ENCODE results near the gene TTC7B. TPM values are rescaled to one million over a fixed set of nuclear protein-coding genes. Genes with fewer than 3 reads are reported as not detected.

The TTC7B gene
- total and polyA plus RNA-seq, 10 of the 15 experiments (the other 5 are each of a cell fraction or from before 2014, with no cell fraction given): under 0.01 to 1.1 (median 0.26) TPM; not detected in 2

- TF ChIP-seq USF2 (IDR thresholded peaks at IDR 0.05; ENCODE audit: borderline replicate concordance, low read depth, low read length): no peak
- no peak for TF ChIP-seq ZBED1 (IDR thresholded peaks at IDR 0.05; ENCODE audit: borderline replicate concordance)
- TF ChIP-seq IKZF2 (IDR thresholded peaks at IDR 0.05): no peak
- FAIRE-seq (no peak), DNase-seq (ENCODE audit: low read depth, low spot score) (no peak), ATAC-seq (no peak)
- Histone ChIP-seq H3K4me1 (ENCODE audit: control insufficient read depth, insufficient read depth, low read length) (no peaks in the 10 kb centered on the region), H3K79me2 (ENCODE audit: control insufficient read depth, insufficient read depth, low read length) (no peaks in the 10 kb centered on the region), H4K20me1 (ENCODE audit: control insufficient read depth, insufficient read depth) (no peaks in the 10 kb centered on the region), H3K27me3 (replicated peaks in 1 of 2; ENCODE audit: control insufficient read depth in 2 of 2, insufficient read depth in 2 of 2, low read length in 1 of 2) (no peaks in the 10 kb centered on the region), H2AFZ (ENCODE audit: control insufficient read depth, low read depth, low read length) (no peak overlapping the region), H3K36me3 (ENCODE audit: control insufficient read depth in 2 of 2, insufficient read depth in 2 of 2, low read length in 1 of 2) (no peaks in the 10 kb centered on the region), H3K4me2 (ENCODE audit: control insufficient read depth, insufficient read depth) (no peak overlapping the region), H3K4me3 (no peak overlapping the region), H3K9ac (ENCODE audit: control insufficient read depth, insufficient read depth, low read length) (no peak overlapping the region), H3K27ac (ENCODE audit: control insufficient read depth, insufficient read depth) (no peak overlapping the region), H3K9me3 (replicated peaks; ENCODE audit: control insufficient read depth, insufficient read depth, low read length) (no peaks in the 10 kb centered on the region)
- ChIA-PET SMC1A (ENCODE audit: uncharacterized antibody, unreplicated experiment) (interaction anchor here (0.7 kb wide), 1 partner anchor 77 kb away, joined by 3 read pairs; no protein-coding TSS in a partner anchor), CTCF (interaction anchor here (0.7 kb wide), 1 partner anchor 8 kb away, joined by 3 read pairs; no protein-coding TSS in a partner anchor), RAD21 (ENCODE audit: unreplicated experiment) (no interaction called here), POLR2A (no interaction called here)
- in situ Hi-C loops (cut with MboI) (no loop called here), intact Hi-C loops (cut with micrococcal nuclease; ENCODE audit: unreplicated experiment) (no loop called here)
- BruUV-seq (replicated peaks): no TSS peak
- WGBS (ENCODE audit: insufficient coverage, insufficient replicate concordance, low lambda C conversion rate, missing lambda C conversion rate): 71% methylated on average over 9 of the region's 9 CpGs
These were observed 111.4 kb downstream of the TTC7B start for GRCh38 chr14:90704738-90705392.

GRCh38 chr14:90703841-90704737, 112.1 kb downstream of the TTC7B start:
- Histone ChIP-seq H3K9me3 (replicated peaks; ENCODE audit: control insufficient read depth, insufficient read depth, low read length) (no peaks in the 10 kb centered on the region), H2AFZ (ENCODE audit: control insufficient read depth, low read depth, low read length) (no peak overlapping the region), H3K36me3 (ENCODE audit: control insufficient read depth in 2 of 2, insufficient read depth in 2 of 2, low read length in 1 of 2) (no peaks in the 10 kb centered on the region), H3K27me3 (replicated peaks in 1 of 2; ENCODE audit: control insufficient read depth in 2 of 2, insufficient read depth in 2 of 2, low read length in 1 of 2) (no peaks in the 10 kb centered on the region), H4K20me1 (ENCODE audit: control insufficient read depth, insufficient read depth) (no peaks in the 10 kb centered on the region), H3K27ac (ENCODE audit: control insufficient read depth, insufficient read depth) (no peak overlapping the region), H3K4me2 (ENCODE audit: control insufficient read depth, insufficient read depth) (no peak overlapping the region), H3K4me3 (no peak overlapping the region), H3K79me2 (ENCODE audit: control insufficient read depth, insufficient read depth, low read length) (no peaks in the 10 kb centered on the region), H3K4me1 (ENCODE audit: control insufficient read depth, insufficient read depth, low read length) (no peaks in the 10 kb centered on the region), H3K9ac (ENCODE audit: control insufficient read depth, insufficient read depth, low read length) (no peak overlapping the region)
- FAIRE-seq (no peak), ATAC-seq (no peak), DNase-seq (ENCODE audit: low read depth, low spot score) (no peak)
- ChIA-PET RAD21 (ENCODE audit: unreplicated experiment) (no interaction called here), SMC1A (ENCODE audit: uncharacterized antibody, unreplicated experiment) (interaction anchor here (0.7 kb wide), 1 partner anchor 76 kb away, joined by 3 read pairs; no protein-coding TSS in a partner anchor), POLR2A (no interaction called here), CTCF (interaction anchor here (0.7 kb wide), 1 partner anchor 7 kb away, joined by 3 read pairs; no protein-coding TSS in a partner anchor)
- no peak for TF ChIP-seq RAD21 (IDR thresholded peaks at IDR 0.05; ENCODE audit: insufficient read depth, low read depth, low read length)
- TF ChIP-seq SMARCA5 (IDR thresholded peaks at IDR 0.05): no peak
- TF ChIP-seq ELK1 (IDR thresholded peaks at IDR 0.05; ENCODE audit: low read depth, low read length): no peak
- TF ChIP-seq MEF2B (IDR thresholded peaks at IDR 0.05; ENCODE audit: partially characterized antibody, poor library complexity, severe bottlenecking): no peak
- no peak for TF ChIP-seq PKNOX1 (IDR thresholded peaks at IDR 0.05)
- no peak for TF ChIP-seq KLF5 (IDR thresholded peaks at IDR 0.05; ENCODE audit: partially characterized antibody)
- TF ChIP-seq ATF3 (IDR thresholded peaks at IDR 0.05; ENCODE audit: borderline replicate concordance, extremely low read depth, low read depth, low read length): no peak
- intact Hi-C loops (cut with micrococcal nuclease; ENCODE audit: unreplicated experiment) (no loop called here), in situ Hi-C loops (cut with MboI) (no loop called here)
- no TSS peak for BruUV-seq (replicated peaks)
- 30% methylated on average over 14 of the region's 14 CpGs for WGBS (ENCODE audit: insufficient coverage, insufficient replicate concordance, low lambda C conversion rate, missing lambda C conversion rate)
